ENCODE measurements around the gene PSMB11.

Gene PSMB11

GRCh38 chr14:23060536-23061260, 18.7 kb downstream of the PSMB11 start:
- no peak for DNase-seq

- no peak for DNase-seq
Measured at GRCh38 chr14:23062002-23062401, 20.0 kb downstream of the PSMB11 start.

GRCh38 chr14:23063601-23064000, 21.6 kb downstream of the PSMB11 start:
- no peak for DNase-seq

GRCh38 chr14:23066368-23066767, 24.4 kb downstream of the PSMB11 start:
- no peak for DNase-seq

- DNase-seq: no peak
Measured at GRCh38 chr14:23066855-23067744, 25.1 kb downstream of the PSMB11 start.

GRCh38 chr14:23067847-23068788, 26.1 kb downstream of the PSMB11 start:
- DNase-seq: no peak

- peak; percentile 65 to 71 for DNase-seq
Measured at GRCh38 chr14:23068789-23069412, 26.9 kb downstream of the PSMB11 start.

GRCh38 chr14:23069413-23069806, 27.4 kb downstream of the PSMB11 start:
- DNase-seq: no peak

GRCh38 chr14:23070262-23071129, 28.5 kb downstream of the PSMB11 start:
- DNase-seq: no peak

- DNase-seq: peak; percentile 63 to 69
Measured at GRCh38 chr14:23071244-23071920, 29.4 kb downstream of the PSMB11 start.

- DNase-seq: no peak
Measured at GRCh38 chr14:23071921-23072539, 30.0 kb downstream of the PSMB11 start.

- no peak for DNase-seq
Measured at GRCh38 chr14:23074906-23075305, 32.9 kb downstream of the PSMB11 start.

GRCh38 chr14:23076785-23077408, 34.9 kb downstream of the PSMB11 start:
- no peak for DNase-seq

GRCh38 chr14:23077962-23078361, 36.0 kb downstream of the PSMB11 start:
- DNase-seq: no peak

- DNase-seq: no peak
Measured at GRCh38 chr14:23078692-23079116, 36.7 kb downstream of the PSMB11 start.

GRCh38 chr14:23079716-23080115, 37.7 kb downstream of the PSMB11 start:
- no peak for DNase-seq

- no peak for DNase-seq
Measured at GRCh38 chr14:23080474-23080873, 38.5 kb downstream of the PSMB11 start.

GRCh38 chr14:23085458-23085857, 43.4 kb downstream of the PSMB11 start:
- no peak for DNase-seq

GRCh38 chr14:23086565-23086964, 44.6 kb downstream of the PSMB11 start:
- no peak for DNase-seq

Measured in stimulated activated CD4-positive, alpha-beta T cell treated with anti-CD3 and anti-CD28 coated beads, Interleukin-2, amount 100 ng/mL, for 48 hours (primary cell).